Measurements from ENCODE around the gene DGLUCY. TPM values are rescaled to one million over a fixed set of nuclear protein-coding genes. Genes with fewer than 3 reads are reported as not detected.
"Not testable (repeated sequence)": the region's sequence is repeated elsewhere in the genome, so short reads cannot be mapped to it uniquely, and the experiment has no call there.

Gene DGLUCY
- total and polyA plus RNA-seq, 5 donors from 2014 or later = 45.2 to 120 (median 60.8) TPM

- H3K36me3 ChIP-seq (ENCODE audit: control insufficient read depth, insufficient read depth, low read length); H3K4me1 Mint-ChIP-seq; H3K27me3 ChIP-seq (ENCODE audit: control insufficient read depth, insufficient read depth, low read length); ATAC-seq (ENCODE audit: low read depth in 2 of 2); H3K27ac ChIP-seq (ENCODE audit: insufficient read depth, low read length, poor library complexity, severe bottlenecking); H3K9me3 Mint-ChIP-seq; DNase-seq; H3K4me3 ChIP-seq (ENCODE audit: low read depth, low read length); H3K36me3 Mint-ChIP-seq; H3K9me3 ChIP-seq (ENCODE audit: control insufficient read depth in 2 of 2, low read length in 2 of 2); H3K4me1 ChIP-seq (ENCODE audit: control insufficient read depth, insufficient read depth, low read length, poor library complexity, severe bottlenecking); H3K4me3 Mint-ChIP-seq; H3K27me3 Mint-ChIP-seq: not testable (repeated sequence)
- peak overlapping the region in 1 of 3 donors; percentile 60 for H3K27ac Mint-ChIP-seq
These were observed 20.0 kb upstream of the DGLUCY start for GRCh38 chr14:91093743-91094472.

- H3K9me3 Mint-ChIP-seq = no peaks in the 10 kb centered on the region
- no peaks in the 10 kb centered on the region for H3K36me3 Mint-ChIP-seq
- no peak overlapping the region for H3K27ac ChIP-seq (ENCODE audit: insufficient read depth, low read length, poor library complexity, severe bottlenecking)
- ATAC-seq (ENCODE audit: low read depth in 2 of 2) (no peak), DNase-seq (no peak)
- no peaks in the 10 kb centered on the region for H3K27me3 ChIP-seq (ENCODE audit: control insufficient read depth, insufficient read depth, low read length)
- no peak overlapping the region for H3K4me3 Mint-ChIP-seq
- no peak overlapping the region for H3K27ac Mint-ChIP-seq
- no peaks in the 10 kb centered on the region for H3K27me3 Mint-ChIP-seq
- no peaks in the 10 kb centered on the region for H3K9me3 ChIP-seq (ENCODE audit: control insufficient read depth in 2 of 2, low read length in 2 of 2)
- no peak overlapping the region for H3K4me3 ChIP-seq (ENCODE audit: low read depth, low read length)
- H3K4me1 Mint-ChIP-seq = peaks cover 4 to 12% (median 10%) of the 10 kb centered on the region in 4 donors
- H3K4me1 ChIP-seq (ENCODE audit: control insufficient read depth, insufficient read depth, low read length, poor library complexity, severe bottlenecking) = peaks cover 3% of the 10 kb centered on the region
- no peaks in the 10 kb centered on the region for H3K36me3 ChIP-seq (ENCODE audit: control insufficient read depth, insufficient read depth, low read length)
These were observed 19.1 kb upstream of the DGLUCY start for GRCh38 chr14:91094772-91095171.

GRCh38 chr14:91095178-91095577 lies 18.7 kb upstream of the DGLUCY start:
- H3K9me3 Mint-ChIP-seq = no peaks in the 10 kb centered on the region
- no peak for ATAC-seq (ENCODE audit: low read depth in 2 of 2)
- H3K4me3 ChIP-seq (ENCODE audit: low read depth, low read length) = no peak overlapping the region
- no peak overlapping the region for H3K4me3 Mint-ChIP-seq
- no peaks in the 10 kb centered on the region for H3K27me3 Mint-ChIP-seq
- no peaks in the 10 kb centered on the region for H3K9me3 ChIP-seq (ENCODE audit: control insufficient read depth in 2 of 2, low read length in 2 of 2)
- peaks cover 7% of the 10 kb centered on the region for H3K4me1 ChIP-seq (ENCODE audit: control insufficient read depth, insufficient read depth, low read length, poor library complexity, severe bottlenecking)
- peaks cover 7 to 16% (median 13%) of the 10 kb centered on the region in 4 donors for H3K4me1 Mint-ChIP-seq
- no peak overlapping the region for H3K27ac ChIP-seq (ENCODE audit: insufficient read depth, low read length, poor library complexity, severe bottlenecking)
- H3K27me3 ChIP-seq (ENCODE audit: control insufficient read depth, insufficient read depth, low read length) = no peaks in the 10 kb centered on the region
- H3K36me3 ChIP-seq (ENCODE audit: control insufficient read depth, insufficient read depth, low read length) = no peaks in the 10 kb centered on the region
- DNase-seq = no peak
- H3K27ac Mint-ChIP-seq = no peak overlapping the region
- no peaks in the 10 kb centered on the region for H3K36me3 Mint-ChIP-seq

- H3K9me3 ChIP-seq (ENCODE audit: control insufficient read depth in 2 of 2, low read length in 2 of 2); H3K36me3 ChIP-seq (ENCODE audit: control insufficient read depth, insufficient read depth, low read length); H3K27me3 ChIP-seq (ENCODE audit: control insufficient read depth, insufficient read depth, low read length); H3K36me3 Mint-ChIP-seq; H3K27me3 Mint-ChIP-seq; ATAC-seq (ENCODE audit: low read depth in 2 of 2); H3K4me3 Mint-ChIP-seq; H3K4me3 ChIP-seq (ENCODE audit: low read depth, low read length); H3K9me3 Mint-ChIP-seq; H3K27ac ChIP-seq (ENCODE audit: insufficient read depth, low read length, poor library complexity, severe bottlenecking); DNase-seq: not testable (repeated sequence)
- Mint-ChIP-seq H3K27ac (peak overlapping the region in 1 of 3 donors; percentile 5), H3K4me1 (peaks cover 8 to 26% (median 16%) of the 10 kb centered on the region in 4 donors)
- peaks cover 11% of the 10 kb centered on the region for H3K4me1 ChIP-seq (ENCODE audit: control insufficient read depth, insufficient read depth, low read length, poor library complexity, severe bottlenecking)
These were observed 16.2 kb upstream of the DGLUCY start for GRCh38 chr14:91097657-91098056.

- Histone ChIP-seq H3K4me1 (ENCODE audit: control insufficient read depth, insufficient read depth, low read length, poor library complexity, severe bottlenecking) (peaks cover 11% of the 10 kb centered on the region), H3K4me3 (ENCODE audit: low read depth, low read length) (no peak overlapping the region), H3K36me3 (ENCODE audit: control insufficient read depth, insufficient read depth, low read length) (no peaks in the 10 kb centered on the region), H3K27ac (ENCODE audit: insufficient read depth, low read length, poor library complexity, severe bottlenecking) (no peak overlapping the region), H3K9me3 (ENCODE audit: control insufficient read depth in 2 of 2, low read length in 2 of 2) (no peaks in the 10 kb centered on the region), H3K27me3 (ENCODE audit: control insufficient read depth, insufficient read depth, low read length) (no peaks in the 10 kb centered on the region)
- Mint-ChIP-seq H3K27ac (peak overlapping the region in 1 of 3 donors; percentile 17), H3K36me3 (no peaks in the 10 kb centered on the region), H3K9me3 (no peaks in the 10 kb centered on the region), H3K4me3 (peak overlapping the region in 1 of 4 donors; percentile 34), H3K4me1 (peaks cover 8 to 26% (median 18%) of the 10 kb centered on the region in 4 donors), H3K27me3 (no peaks in the 10 kb centered on the region)
- DNase-seq (no peak), ATAC-seq (ENCODE audit: low read depth in 2 of 2) (no peak)
These were observed 15.3 kb upstream of the DGLUCY start for GRCh38 chr14:91098591-91098990.

GRCh38 chr14:91100102-91100501 lies 13.8 kb upstream of the DGLUCY start:
- H3K27ac ChIP-seq (ENCODE audit: insufficient read depth, low read length, poor library complexity, severe bottlenecking) = no peak overlapping the region
- Mint-ChIP-seq H3K9me3 (no peaks in the 10 kb centered on the region), H3K27ac (peak overlapping the region; percentile 23 to 83 (median 82)), H3K27me3 (no peaks in the 10 kb centered on the region), H3K36me3 (no peaks in the 10 kb centered on the region), H3K4me1 (peaks cover 8 to 26% (median 19%) of the 10 kb centered on the region in 4 donors), H3K4me3 (peak overlapping the region in 3 of 4 donors; percentile 53 to 62 (median 53))
- peaks cover 11% of the 10 kb centered on the region for H3K4me1 ChIP-seq (ENCODE audit: control insufficient read depth, insufficient read depth, low read length, poor library complexity, severe bottlenecking)
- no peaks in the 10 kb centered on the region for H3K36me3 ChIP-seq (ENCODE audit: control insufficient read depth, insufficient read depth, low read length)
- no peaks in the 10 kb centered on the region for H3K27me3 ChIP-seq (ENCODE audit: control insufficient read depth, insufficient read depth, low read length)
- H3K4me3 ChIP-seq (ENCODE audit: low read depth, low read length) = peak overlapping the region; percentile 63
- no peaks in the 10 kb centered on the region for H3K9me3 ChIP-seq (ENCODE audit: control insufficient read depth in 2 of 2, low read length in 2 of 2)
- no peak for ATAC-seq (ENCODE audit: low read depth in 2 of 2)
- DNase-seq = peak in 1 of 3 donors; percentile 45

GRCh38 chr14:91103116-91103515 lies 10.8 kb upstream of the DGLUCY start:
- no peak overlapping the region for H3K27ac ChIP-seq (ENCODE audit: insufficient read depth, low read length, poor library complexity, severe bottlenecking)
- peaks cover 14% of the 10 kb centered on the region for H3K4me1 ChIP-seq (ENCODE audit: control insufficient read depth, insufficient read depth, low read length, poor library complexity, severe bottlenecking)
- DNase-seq = no peak
- H3K27me3 ChIP-seq (ENCODE audit: control insufficient read depth, insufficient read depth, low read length) = no peaks in the 10 kb centered on the region
- no peaks in the 10 kb centered on the region for H3K9me3 ChIP-seq (ENCODE audit: control insufficient read depth in 2 of 2, low read length in 2 of 2)
- Mint-ChIP-seq H3K27ac (peak overlapping the region in 1 of 3 donors; percentile 32), H3K36me3 (no peaks in the 10 kb centered on the region), H3K4me1 (peaks cover 11 to 34% (median 23%) of the 10 kb centered on the region in 4 donors), H3K4me3 (peak overlapping the region in 1 of 4 donors; percentile 8), H3K27me3 (no peaks in the 10 kb centered on the region), H3K9me3 (no peaks in the 10 kb centered on the region)
- no peak overlapping the region for H3K4me3 ChIP-seq (ENCODE audit: low read depth, low read length)
- no peak for ATAC-seq (ENCODE audit: low read depth in 2 of 2)
- no peaks in the 10 kb centered on the region for H3K36me3 ChIP-seq (ENCODE audit: control insufficient read depth, insufficient read depth, low read length)
